ENCODE data around the gene ADSL.

The ADSL gene

DNA sequence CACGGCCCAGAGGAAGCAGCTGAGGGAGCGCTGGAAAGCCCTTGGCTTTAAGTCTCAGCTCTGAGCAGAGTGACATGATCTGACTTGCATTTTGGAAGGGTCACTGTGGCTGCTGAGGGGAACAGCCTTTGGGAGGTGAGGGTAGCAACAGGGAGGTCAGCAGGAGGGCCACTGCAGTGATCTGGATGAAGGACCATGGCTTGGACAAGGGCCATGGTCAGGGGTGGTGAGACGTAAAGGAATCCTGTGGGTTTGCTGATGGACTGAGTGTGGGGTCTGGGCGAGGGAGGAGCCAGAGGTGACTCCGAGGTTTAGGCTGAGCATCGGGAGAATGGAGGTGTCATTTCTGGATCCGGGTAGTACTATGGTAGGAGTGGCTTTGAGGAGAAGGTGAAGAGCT, 57.4 kb downstream of the ADSL start:
- DNase-seq (ENCODE audit: low read depth in 2 of 2, low spot score in 1 of 2), result no peak

DNA sequence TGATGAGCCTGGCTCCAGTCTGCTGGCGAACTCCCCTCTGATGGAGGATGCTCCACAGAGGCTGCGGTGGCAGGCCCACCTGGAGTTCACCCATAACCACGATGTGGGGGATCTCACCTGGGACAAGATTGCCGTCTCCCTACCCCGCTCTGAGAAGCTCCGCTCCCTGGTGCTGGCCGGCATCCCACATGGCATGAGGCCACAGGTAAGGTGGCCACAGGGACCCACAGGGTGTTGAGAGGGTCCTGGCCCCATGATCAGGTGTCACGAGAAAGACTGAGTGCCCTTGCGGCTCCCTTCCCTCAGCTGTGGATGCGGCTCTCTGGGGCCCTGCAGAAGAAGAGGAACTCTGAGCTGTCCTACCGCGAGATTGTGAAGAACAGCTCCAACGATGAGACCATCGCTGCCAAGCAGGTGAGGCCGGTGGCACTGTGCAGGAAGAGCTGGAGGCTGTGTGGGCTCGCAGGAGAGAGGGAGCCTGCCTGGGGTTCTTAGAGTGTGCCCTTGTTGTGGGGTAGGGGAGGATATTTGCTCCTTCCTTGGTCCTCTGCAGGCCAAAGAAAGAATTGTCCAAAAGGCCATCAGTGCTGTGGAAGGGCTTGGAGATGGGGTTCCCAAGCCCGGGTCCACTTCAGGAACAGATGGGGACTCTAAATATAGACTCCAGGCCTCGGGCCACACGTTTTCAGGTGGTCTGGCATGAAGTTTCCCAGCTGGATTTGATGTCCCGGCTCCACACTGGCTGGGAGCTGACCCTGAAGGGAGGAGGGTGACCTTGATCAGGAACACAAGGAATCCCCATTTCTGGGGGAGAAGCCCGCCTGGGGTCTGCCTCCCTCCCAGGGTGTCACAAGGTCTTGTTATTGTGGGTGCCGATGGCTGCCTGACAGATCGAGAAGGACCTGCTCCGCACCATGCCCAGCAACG, 58.2 kb downstream of the ADSL start:
- no peak for DNase-seq (ENCODE audit: low read depth in 2 of 2, low spot score in 1 of 2)

DNA sequence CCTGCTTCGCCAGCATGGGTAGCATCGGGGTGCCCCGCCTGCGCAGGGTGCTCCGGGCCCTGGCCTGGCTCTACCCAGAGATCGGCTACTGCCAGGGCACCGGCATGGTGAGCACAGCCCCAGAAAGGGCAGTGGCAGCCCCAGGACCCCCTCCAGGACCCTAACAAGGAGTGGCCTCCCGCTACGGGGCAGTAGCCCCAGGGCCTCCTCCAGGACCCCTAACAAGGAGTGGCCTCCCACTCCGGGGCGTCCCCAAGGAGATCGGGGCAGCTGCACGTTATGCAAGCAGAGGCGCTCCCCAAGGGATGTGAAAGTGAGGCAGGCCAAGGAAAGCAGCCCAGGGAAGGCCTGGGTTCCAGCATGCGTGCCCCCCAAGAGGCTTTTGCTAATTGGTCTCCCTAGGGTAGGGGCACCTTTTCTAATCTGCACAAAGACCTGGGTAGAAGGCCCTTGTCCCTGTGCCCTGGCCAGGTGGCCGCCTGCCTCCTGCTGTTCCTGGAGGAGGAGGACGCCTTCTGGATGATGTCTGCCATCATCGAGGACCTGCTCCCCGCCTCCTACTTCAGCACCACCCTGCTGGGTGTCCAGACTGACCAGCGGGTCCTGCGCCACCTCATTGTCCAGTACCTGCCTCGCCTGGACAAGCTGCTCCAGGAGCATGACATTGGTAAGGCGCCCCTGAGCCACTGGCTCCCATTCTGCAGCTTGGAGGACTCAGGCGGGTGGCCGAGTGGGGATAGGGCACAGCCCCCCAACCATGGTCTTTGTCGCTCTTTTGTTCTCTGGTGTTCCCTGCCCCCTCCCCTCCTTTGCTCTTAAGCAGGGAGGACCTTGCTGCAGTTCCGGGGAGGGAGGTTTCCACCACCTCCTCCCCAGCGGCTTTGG, 59.1 kb downstream of the ADSL start:
- no peak for DNase-seq (ENCODE audit: low read depth in 2 of 2, low spot score in 1 of 2)

DNA sequence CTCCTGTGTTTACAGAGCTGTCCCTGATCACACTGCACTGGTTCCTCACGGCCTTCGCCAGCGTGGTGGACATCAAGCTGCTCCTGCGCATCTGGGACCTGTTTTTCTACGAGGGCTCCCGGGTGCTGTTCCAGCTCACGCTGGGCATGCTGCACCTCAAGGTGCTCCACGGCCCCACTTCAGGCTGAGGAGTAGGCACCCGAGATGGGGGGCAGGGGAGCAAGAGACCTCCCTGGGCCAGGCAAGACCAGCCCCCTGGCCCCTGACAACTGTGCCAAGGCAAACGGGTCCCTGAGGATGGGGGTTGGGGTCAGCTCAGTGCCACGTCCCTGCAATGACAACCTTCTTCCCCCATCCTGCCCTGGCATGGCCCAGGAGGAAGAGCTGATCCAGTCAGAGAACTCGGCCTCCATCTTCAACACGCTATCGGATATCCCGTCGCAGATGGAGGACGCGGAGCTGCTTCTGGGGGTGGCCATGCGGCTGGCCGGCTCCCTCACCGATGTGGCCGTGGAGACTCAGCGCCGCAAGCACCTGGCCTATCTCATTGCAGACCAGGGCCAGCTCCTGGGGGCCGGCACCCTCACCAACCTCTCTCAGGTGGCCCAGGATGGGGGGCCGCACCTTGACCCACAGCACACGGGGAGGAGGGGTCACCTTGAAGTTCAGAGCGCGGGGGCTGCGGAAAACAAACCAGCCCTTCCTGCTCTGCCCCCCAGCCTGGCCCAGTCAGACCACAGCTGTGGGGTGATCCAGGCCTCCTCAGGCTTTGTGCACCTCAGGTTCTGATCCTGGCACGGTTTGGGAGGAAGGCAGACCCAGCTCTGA, 60.0 kb downstream of the ADSL start:
- no peak for DNase-seq (ENCODE audit: low read depth in 2 of 2, low spot score in 1 of 2)

DNA sequence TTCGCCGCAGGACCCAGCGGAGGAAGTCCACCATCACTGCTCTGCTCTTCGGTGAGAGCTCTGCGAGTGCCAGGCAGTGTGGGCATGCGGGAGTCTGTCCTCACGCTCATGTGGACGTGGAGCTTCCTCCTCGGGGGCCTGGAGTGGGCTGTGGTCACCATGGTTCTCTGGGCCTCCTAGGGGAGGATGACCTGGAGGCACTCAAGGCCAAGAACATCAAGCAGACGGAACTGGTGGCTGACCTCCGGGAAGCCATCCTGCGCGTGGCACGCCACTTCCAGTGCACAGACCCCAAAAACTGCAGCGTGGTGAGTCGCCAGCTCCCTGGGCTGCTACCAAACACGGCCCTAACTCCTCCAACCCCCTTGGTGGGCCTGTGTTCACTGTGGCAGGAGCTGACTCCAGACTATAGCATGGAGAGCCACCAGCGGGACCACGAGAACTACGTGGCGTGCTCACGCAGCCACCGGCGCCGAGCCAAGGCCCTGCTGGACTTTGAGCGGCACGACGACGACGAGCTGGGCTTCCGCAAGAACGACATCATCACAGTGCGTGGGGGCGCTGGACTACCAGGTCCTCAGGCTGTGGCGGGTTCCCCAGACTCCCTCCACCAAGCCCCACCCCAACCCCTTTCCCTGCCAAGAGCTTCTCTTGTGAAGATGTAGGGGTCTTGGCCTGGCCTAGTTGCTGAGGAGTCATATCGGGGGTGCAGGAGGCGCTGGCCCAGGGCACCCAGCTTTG, 60.9 kb downstream of the ADSL start:
- DNase-seq (ENCODE audit: low read depth in 2 of 2, low spot score in 1 of 2), result no peak

DNA sequence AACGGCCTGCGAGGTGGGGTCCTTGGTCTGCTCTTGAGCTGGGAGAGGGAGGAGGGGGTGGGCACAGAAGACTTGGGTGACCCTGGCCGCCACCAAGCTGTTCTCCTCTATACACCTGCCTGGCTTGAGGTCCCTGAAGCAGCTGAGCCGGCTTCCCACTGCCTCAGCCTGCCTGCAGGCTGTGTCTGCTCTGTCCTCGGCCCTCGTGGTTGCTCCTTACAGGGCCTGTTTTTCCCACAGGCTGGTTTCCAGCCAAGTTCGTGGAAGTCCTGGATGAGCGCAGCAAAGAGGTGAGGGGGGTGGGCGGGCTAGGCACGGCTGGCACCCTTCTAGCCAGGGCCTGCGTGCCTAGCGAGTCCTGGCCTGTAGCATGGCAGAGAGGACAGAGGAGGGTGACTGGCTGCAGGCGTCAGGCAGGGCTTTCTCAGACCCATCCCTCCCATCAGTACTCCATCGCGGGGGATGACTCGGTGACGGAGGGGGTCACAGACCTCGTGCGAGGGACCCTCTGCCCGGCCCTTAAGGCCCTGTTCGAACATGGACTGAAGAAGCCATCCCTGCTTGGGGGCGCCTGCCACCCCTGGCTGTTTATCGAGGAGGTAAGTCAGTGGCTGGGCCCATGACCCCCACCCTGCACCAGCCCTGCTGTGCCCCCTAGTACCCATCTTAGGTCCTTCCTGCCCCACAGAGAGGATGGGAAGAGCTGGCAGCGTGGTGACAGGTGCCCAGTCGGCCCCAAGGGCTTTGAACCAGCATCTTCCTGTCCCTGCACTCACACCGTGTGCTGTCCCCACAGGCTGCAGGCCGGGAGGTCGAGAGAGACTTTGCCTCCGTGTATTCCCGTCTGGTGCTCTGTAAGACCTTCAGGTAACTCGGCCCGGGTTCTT, 61.8 kb downstream of the ADSL start:
- no peak for DNase-seq (ENCODE audit: low read depth in 2 of 2, low spot score in 1 of 2)

DNA sequence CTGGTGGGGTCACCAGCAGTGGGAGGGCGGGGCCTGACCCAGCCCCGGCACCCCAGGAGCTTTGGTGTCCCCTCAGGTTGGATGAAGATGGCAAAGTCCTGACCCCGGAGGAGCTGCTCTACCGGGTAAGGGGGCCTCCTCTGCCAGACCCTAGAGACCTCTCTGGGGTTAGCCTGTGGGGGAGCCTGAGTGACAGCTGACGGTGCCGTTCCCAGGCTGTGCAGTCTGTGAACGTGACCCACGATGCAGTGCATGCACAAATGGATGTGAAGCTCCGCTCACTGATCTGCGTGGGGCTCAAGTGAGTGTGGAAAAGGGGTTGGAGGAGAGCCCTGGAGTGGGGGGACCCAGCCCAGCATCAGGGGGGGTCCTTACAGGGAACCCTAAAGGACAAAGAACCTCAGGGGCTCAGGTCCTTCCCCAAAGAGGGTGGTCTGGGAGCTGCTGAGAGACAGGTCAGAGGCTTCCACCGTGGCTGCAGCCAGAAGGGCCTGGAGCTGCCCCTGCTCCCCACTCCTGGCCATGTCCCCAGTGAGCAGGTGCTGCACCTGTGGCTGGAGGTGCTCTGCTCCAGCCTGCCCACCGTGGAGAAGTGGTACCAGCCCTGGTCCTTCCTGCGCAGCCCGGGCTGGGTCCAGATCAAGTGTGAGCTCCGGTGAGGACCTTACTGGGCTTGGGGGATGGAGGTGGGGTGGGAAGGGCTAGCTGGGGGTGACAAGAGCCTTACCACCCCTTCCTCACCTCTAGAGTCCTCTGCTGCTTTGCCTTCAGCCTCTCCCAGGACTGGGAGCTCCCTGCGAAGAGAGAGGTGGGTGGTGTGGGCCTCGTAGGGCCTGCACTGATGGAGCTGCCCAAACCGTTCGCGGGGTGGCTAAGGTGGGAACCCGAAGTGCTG, 62.7 kb downstream of the ADSL start:
- no peak for DNase-seq (ENCODE audit: low read depth in 2 of 2, low spot score in 1 of 2)

DNA sequence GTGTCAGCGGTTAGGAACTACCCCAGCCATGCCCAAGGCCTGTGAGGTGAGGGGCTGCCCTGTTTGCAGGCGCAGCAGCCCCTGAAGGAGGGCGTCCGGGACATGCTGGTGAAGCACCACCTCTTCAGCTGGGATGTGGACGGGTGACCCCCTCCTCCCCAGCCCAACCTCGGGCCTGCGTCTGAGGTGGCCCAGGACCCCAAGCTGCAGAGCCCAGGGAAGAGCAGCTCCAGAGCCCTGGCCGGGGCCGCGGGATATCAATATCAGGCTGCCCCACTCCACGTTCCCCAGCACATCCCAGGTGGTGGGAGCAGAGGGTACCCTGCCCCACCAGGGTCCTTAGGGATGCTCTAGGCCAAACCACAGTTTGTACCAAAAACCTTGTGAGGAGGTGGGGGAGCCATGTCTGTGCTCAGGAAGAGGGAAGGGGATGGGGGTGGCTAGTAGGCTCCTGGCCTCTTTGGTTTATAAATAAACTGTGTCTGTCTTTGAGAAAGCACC, 63.4 kb downstream of the ADSL start:
- no peak for DNase-seq (ENCODE audit: low read depth in 2 of 2, low spot score in 1 of 2)

DNA sequence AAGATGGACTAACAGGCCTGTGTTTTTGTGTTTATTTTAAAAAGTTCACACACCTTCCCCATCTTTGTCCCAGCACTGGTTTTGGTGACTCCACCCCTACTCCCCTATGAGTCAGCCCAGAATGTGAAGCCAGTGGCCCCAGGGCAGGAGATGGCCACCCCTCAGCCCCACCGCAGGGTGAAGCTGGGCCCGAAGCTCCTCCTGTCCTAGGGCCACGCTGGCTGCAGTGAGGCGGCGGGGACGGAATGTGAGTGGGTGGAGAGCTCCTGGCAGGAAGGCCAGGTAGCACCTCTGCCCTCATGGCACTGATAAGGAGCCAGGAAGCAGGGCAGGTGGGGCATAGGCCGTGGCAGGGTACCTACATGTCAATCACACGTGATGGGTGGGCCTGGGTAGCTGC, 64.0 kb downstream of the ADSL start:
- DNase-seq (ENCODE audit: low read depth in 2 of 2, low spot score in 1 of 2), result no peak

DNA sequence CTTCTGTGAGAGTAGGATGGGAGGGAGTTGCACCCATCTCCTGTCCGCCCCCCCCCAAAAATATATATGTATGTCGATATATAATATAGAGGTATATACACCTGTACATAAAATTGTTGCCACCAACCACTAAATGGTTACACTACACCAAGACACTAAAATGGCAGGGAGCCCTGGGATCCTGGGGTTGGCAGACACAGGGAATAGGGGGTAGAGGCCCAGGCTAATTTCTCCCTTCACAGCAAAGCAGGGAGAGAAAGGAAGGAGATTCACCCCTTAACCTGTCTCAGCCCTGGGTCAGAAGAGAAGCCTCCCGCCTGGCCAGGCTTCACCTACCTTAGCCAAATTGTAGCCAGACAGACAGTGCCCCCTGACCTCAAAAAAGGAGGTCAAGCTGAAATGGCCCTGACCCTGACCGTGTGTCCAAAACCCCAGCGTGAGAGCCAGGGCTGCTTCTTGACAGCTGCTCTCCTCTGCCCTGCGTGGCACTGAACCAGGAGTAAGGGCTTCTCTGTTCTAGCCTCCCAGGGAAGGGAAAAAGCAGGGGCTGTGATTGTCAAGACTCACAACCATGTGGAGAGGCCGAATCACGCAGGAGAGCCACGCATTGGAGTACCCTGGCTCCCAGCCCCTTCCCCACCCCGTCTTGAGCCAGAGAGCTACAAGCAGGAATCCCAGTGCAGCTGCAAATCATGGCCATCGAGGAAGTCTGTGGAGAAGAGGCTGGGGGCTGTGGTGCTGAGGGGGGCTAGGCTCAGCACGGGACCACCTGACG, 64.6 kb downstream of the ADSL start:
- DNase-seq (ENCODE audit: low read depth in 2 of 2, low spot score in 1 of 2), result no peak

DNA sequence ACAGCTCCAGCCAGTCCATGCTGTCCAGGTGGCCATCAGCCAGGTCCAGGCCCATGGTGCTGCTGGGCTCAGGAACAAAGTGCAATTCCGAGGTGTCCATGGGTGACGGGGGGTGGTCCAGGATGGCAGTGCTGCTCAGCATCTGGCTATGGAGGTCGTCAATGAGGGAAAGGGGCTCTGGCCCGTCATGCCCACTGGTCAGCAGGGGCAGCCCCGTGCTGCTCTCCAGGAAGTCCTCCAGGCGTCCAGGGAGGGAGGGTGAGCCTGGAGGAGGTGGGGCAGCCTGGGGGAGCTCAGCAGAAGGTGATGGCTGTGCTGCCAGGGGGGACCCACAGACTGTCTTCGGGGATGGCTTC, 65.2 kb downstream of the ADSL start:
- DNase-seq (ENCODE audit: low read depth in 2 of 2, low spot score in 1 of 2), result no peak

DNA sequence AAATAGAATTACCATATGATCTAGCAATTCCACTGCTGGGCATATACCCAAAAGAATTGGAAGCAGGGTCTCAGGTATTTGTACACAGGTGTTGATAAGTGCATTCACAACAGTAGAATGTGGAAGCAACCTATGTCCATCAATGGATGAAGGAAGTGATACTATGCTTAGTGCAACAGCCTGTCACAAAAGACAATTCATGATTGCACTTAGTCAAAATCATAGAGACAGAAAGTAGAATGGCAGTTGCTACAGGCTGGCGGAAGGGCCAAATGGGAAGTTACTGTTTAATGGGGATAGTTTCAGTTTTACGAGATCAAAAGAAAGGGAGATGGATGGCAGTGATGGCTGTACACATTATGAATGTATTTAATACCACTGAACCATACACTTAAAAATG, 66.1 kb downstream of the ADSL start:
- DNase-seq (ENCODE audit: low read depth in 2 of 2, low spot score in 1 of 2), result no peak

DNA sequence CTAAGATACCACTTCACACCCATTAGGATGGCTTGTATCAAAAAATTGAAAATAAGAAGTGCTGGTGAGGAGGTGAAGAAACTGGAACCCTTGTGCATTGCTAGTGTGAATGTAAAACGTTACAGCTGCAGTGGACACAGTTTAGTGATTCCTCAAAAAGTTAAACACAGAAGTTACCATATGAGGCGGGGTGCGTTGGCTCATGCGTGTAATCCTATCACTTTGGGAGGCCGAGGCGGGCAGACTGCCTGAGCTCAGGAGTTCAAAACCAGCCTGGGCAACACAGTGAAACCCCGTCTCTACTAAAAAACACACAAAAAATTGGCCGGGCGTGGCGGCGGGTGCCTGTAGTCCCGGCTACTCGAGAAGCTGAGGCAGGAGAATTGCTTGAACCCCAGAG, 67.6 kb downstream of the ADSL start:
- no peak for DNase-seq (ENCODE audit: low read depth in 2 of 2, low spot score in 1 of 2)

DNA sequence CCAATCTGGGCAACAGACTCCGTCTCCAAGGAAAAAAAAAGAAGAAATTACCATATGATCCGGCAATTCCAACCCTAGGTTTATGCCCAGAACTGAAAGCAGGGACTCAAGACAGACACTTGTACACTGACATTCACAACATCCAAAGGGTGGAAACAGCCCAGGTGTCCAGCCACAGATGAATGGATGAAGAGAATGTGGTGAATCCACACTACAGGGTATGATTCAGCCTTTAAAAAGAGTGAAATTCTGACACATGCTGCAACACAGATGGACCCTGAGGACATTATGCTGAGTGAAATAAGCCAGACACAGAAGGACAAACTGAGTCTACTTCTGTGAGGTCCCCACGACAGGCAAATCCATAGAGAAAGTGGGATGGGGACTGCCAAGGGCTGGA, 68.0 kb downstream of the ADSL start:
- DNase-seq (ENCODE audit: low read depth in 2 of 2, low spot score in 1 of 2), result no peak

DNA sequence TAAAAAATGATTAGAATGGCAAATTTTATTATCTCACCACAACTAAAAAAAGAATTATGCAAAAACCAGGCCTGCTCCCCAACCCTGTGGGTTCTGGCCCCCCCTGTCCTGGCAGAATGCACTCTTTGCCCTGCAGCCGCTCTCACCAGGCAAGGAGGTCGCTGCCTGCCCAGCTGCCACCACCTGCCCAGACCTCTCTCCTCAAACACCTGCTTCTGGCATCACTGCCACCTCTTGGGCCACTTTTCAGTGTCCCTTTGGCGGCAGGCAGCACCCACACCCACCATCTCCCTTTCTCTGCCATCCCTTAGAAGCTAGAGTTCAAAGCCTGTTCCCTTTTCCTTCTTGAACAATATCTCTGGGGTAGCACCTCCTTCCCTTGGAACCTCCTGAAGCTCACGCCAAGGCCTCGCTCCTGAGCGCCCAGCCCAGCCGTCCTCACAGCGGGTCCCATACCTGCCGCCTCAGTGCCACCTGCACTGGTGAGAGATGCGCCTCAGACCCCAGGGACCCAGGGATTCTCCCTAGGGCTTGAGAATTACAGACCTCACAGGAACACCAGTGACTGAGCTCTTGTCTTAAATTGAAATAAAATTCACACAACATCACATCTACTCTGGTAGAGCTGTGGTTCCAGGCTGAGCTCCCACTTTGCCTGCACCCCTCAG, 68.7 kb downstream of the ADSL start:
- DNase-seq (ENCODE audit: low read depth in 2 of 2, low spot score in 1 of 2), result no peak

DNA sequence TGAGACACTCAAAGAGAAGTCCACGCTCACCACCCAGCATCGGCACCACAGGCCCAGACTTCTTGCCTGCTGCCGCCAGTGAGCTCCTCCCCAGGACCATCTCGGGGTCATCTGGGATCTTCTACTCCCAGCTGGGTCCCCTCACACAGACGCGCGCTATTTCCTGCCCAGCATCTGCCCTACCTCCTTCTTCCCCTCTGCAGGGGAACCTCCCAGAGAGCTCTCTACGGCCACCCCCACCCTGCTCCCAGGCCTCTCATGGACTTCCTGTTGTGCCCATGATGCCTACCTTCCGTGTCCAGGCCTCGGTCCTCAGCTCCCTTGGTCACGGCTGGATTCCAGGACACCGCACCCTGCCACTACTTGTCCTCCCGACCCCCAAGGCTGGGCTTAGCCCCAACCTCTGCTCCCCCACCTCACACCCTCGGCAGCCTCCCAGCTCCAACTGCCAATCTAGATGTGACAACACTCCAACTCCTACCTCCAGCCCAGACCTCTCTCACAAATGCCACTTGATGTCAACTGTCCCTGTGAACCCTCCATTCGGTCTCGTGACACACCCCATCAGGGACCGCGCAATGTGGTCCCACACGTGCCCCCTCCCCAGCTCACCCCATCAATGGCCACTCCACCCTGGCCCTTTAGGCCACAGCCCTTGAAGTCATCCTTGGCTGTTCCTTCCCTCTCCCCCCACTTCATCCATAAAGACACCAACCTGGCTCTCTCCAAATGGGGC, 69.4 kb downstream of the ADSL start:
- no peak for DNase-seq (ENCODE audit: low read depth in 2 of 2, low spot score in 1 of 2)

DNA sequence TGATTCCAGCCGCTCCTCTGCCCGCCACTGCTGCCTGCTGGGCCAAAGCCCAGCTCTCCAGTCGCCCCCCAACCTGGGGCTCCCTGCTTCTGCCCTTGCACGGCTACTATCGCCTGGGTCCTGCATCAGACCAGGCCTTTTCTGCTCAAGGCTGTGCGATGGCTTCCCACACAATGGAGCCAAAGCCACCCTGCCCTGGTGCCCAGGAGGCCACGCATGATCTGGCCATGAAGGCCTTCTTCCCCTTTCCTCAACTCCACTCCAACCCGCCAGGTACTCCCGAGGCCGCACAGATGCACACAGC, 69.9 kb downstream of the ADSL start:
- DNase-seq (ENCODE audit: low read depth in 2 of 2, low spot score in 1 of 2), result no peak
